ENCODE data around the gene UEVLD.
A peak's percentile ranks its signal among the peaks of the same experiment; 100 is the strongest.

The UEVLD gene

GRCh38 chr11:18580113-18580766, 8.3 kb downstream of the UEVLD start:
- DNase-seq, result no peak

- peak; percentile 18 for DNase-seq
These were observed 9.4 kb downstream of the UEVLD start for GRCh38 chr11:18578975-18579598.

DNA sequence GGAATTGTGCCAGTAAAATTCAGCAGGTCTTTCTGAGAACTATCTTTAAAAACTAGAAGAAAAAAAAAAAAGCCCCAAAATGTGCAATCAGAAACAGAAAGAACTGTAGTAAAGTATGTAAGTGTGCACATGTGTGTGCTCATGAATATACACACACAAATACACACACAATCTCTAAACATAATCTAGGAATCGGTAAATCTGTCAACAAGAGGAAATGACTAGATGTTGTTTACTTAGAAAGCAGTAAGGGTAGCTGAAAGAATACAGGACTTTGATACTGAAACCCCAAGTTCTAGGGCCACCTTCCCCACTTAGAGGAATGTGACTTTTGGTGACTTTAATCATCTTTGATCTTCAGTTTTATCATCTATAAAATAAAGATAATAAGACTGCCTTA, 13.2 kb downstream of the UEVLD start:
- no peak for DNase-seq

DNA sequence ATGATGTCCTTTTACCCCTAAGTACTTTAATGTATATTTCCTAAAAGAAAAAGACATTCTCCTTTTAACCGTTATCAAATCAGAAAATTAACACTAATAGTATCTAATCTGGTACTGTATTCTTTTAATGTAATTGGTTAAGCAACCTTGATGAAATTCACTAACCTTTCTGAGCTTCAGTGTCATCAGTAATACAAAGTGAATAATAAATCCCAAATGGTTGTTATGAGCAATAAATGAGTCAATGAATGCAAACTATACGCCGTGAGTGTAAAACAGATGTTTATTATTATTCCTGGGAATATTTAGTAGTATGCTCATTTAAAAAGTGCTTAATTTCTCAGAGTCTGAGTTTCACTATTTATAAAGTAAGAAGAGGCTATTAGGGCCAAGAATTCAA, 21.5 kb downstream of the UEVLD start:
- DNase-seq, result no peak

GRCh38 chr11:18566406-18566805, 22.1 kb downstream of the UEVLD start:
- no peak for DNase-seq

DNA sequence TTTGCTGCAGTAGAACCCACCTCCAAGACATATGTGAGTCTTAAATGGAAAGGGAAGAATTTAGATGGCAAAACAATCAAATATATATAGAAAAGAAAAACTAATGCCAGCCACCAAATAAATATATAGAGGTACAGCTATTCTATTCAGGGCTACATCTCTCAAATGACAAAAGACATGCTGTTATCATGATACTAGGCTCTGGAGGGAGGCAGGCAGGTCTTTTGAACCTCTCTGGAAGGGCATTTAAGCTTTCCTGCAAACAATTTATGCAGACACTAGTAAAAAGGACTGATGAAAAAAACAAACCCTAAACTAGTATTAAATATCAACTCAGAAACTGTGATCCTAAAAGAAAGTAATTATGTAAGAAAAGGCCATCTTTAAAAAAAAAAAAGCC, 24.4 kb downstream of the UEVLD start:
- no peak for DNase-seq

GRCh38 chr11:18563090-18563730, 25.3 kb downstream of the UEVLD start:
- no peak for DNase-seq

GRCh38 chr11:18548001-18548400, 40.5 kb downstream of the UEVLD start:
- DNase-seq, result no peak

DNA sequence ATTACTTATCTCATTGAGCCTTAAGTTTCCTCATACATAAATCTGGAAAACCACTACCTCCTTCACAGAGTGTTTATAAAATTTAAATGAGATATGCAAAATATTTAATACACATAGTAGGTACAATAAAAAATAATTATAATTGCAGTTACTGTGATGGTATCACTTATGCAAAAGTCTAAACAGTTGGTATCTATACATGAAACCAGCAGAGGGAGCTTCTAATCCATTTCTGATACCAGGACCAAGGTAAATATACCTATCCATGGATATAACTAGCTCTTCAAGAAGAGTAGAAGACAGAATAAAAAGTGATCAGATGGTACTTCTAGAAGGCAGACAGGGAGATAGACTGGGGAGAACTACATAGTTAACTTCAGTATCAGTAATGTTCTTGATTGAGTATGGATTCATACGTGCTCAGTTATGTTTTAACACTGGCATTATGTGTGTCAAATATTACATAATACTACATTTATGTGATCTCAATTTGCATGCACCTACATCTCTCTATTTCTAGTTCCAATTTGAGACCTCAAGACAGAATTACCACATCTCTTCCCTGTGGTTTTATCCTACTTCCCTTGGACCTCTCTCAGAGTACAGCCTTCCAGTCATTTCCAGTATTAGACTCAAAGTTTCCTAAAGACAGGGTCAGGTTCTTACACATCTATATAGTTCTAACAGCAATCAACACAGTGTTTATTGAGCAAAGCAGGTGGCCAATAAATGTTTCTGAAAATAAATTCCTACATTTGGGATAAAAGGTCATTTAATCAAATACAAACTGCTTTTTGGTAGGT, 48.1 kb downstream of the UEVLD start:
- DNase-seq, result peak; percentile 56

DNA sequence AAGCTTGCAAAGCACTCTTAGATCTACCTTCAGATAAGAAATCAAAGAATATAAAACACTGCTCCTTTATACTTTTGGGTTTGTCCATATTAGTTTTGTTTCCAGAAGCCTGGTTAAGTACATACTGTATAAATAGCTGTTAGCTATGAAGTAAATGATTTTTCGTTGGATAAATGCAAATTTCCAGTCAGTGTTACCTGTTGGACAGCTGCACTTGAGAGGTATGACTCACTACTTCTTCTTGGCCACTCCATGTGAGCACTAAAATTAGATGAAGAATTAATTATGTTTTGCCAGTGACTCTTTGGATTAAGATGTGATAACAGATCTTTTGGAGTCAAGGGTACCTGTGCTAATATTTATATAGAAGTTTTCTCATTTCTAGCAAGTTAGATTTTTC, 52.3 kb downstream of the UEVLD start:
- no peak for DNase-seq

- no peak for DNase-seq
These were observed 54.3 kb downstream of the UEVLD start for GRCh38 chr11:18534245-18534644.

- DNase-seq, result no peak
These were observed 55.2 kb downstream of the UEVLD start for GRCh38 chr11:18533365-18533764.

- DNase-seq, result no peak
These were observed 61.0 kb downstream of the UEVLD start for GRCh38 chr11:18527512-18527911.

GRCh38 chr11:18526521-18527296, 61.8 kb downstream of the UEVLD start, which contains the start of gene TSG101:
Gene TSG101, minus strand, starts transcription at chr11:18526942. Its CDS starts 126 bp downstream, at chr11:18526816.
- peak; percentile 91 for DNase-seq

GRCh38 chr11:18526130-18526520, 62.4 kb downstream of the UEVLD start:
- no peak for DNase-seq

- no peak for DNase-seq
These were observed 64.3 kb downstream of the UEVLD start for GRCh38 chr11:18524248-18524647.

- DNase-seq, result no peak
These were observed 65.5 kb downstream of the UEVLD start for GRCh38 chr11:18523084-18523483.

GRCh38 chr11:18522388-18522787, 66.1 kb downstream of the UEVLD start:
- peak; percentile 15 for DNase-seq

DNA sequence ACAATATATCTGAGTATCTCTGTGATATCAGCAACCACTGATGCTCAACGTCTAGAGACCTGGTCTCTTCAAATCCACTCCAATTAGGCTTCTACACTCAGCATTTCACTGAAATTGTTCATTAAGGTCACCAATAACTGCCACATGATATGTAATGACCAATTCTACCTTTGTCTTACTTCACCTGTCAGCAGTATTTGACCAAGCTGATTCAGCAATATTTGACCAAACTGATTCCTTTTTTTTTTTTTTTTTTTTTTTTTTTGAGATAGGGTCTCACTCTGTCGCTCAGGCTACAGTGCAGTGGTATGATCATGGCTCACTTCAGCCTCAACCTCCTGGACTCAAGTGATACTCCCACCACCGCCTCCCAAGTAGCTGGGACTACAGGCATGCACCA, 67.4 kb downstream of the UEVLD start:
- no peak for DNase-seq

GRCh38 chr11:18502352-18502751, 86.2 kb downstream of the UEVLD start:
- DNase-seq, result no peak

DNA sequence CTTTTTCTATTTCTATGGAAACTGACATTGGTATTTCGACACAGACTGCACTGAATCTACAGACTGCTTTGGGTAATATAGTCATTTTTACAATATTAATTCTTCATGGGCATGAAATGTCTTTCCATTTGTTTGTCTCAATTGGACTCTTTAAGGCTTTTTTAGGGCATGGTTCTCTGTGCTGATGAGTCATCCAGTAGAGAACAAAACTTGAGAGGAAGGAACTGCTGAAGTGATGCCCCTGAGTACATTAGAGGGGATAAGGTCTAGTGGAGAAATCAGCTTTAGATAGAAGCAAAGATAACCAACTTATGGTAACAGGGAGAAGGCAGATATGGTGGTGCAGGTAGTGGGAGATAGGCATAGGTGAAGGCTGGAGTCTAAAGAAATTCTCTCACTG, 86.9 kb downstream of the UEVLD start:
- DNase-seq, result no peak

GRCh38 chr11:18498039-18498438, 90.5 kb downstream of the UEVLD start:
- no peak for DNase-seq

GRCh38 chr11:18495703-18496102, 92.8 kb downstream of the UEVLD start:
- no peak for DNase-seq
